ENCODE data around the gene RNU6-7. TPM values are rescaled to one million over a fixed set of nuclear protein-coding genes. Genes with fewer than 3 reads are reported as not detected.

RNU6-7 gene
- total RNA-seq, 1 donor from 2014 or later = not detected

DNA sequence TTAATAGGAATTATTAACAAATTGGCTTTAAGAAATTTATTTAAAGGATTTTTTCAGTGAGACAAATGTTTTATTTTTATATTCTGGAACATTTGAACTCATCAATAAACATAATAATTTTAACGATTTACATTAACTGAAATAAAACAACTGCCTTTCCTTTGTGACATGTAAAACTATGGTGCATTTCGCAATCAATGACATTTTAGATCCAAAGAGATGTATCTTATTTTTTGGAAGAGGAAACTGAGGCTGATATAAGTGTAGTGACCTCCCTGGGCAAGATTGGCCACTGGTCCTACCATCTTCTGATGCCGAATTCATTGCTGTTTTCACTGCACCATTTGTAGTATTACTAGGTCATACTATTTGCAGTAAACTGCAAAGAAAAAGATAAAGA lies 3.7 kb downstream of the RNU6-7 start:
- peaks cover 3% of the 10 kb centered on the region for H3K4me1 Mint-ChIP-seq (ENCODE audit: unreplicated experiment)
- TF ChIP-seq CTCF (conservative IDR thresholded peaks at IDR 0.05) = no peak
- peak overlapping the region; percentile 38 for H3K4me3 Mint-ChIP-seq

DNA sequence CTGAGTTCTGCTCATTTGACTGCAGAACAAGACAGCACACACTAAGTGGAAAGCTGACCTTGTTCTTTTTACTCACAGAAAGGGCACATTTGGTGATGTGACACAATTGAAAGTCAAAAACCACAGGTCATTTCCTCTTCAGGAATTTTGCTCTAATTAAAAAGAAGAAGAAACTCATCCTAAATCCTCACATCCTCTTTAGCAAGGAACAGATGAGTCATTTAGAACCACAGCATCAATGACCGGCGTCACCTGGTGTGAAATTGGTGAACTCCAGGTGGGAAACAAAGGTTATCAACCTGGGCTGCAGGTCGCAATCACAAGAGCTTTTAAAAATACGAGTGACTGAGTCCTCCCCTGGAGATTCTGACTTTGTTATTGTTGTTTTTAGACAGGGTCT lies 4.1 kb downstream of the RNU6-7 start:
- no peak overlapping the region for H3K27ac Mint-ChIP-seq
- no peaks in the 10 kb centered on the region for H3K9me3 Mint-ChIP-seq
- DNase-seq (ENCODE audit: extremely low spot score, unreplicated experiment) = no peak
- H3K4me3 Mint-ChIP-seq = peak overlapping the region; percentile 38
- no peaks in the 10 kb centered on the region for H3K36me3 Mint-ChIP-seq
- H3K4me1 Mint-ChIP-seq (ENCODE audit: unreplicated experiment) = peaks cover under 1% of the 10 kb centered on the region
- H3K27me3 Mint-ChIP-seq = peaks cover 8% of the 10 kb centered on the region
- TF ChIP-seq CTCF (conservative IDR thresholded peaks at IDR 0.05) = no peak

More for the DNA sequence above, 3.7 kb downstream of the RNU6-7 start:
- no peak overlapping the region for H3K27ac Mint-ChIP-seq
- DNase-seq (ENCODE audit: extremely low spot score, unreplicated experiment) = no peak
- no peaks in the 10 kb centered on the region for H3K36me3 Mint-ChIP-seq
- peaks cover 8% of the 10 kb centered on the region for H3K27me3 Mint-ChIP-seq
- no peaks in the 10 kb centered on the region for H3K9me3 Mint-ChIP-seq

- H3K4me1 Mint-ChIP-seq (ENCODE audit: unreplicated experiment) = no peaks in the 10 kb centered on the region
- H3K36me3 Mint-ChIP-seq = no peaks in the 10 kb centered on the region
- no peaks in the 10 kb centered on the region for H3K9me3 Mint-ChIP-seq
- no peak for TF ChIP-seq CTCF (conservative IDR thresholded peaks at IDR 0.05)
- H3K27ac Mint-ChIP-seq = peak overlapping the region; percentile 10
- H3K4me3 Mint-ChIP-seq = peak overlapping the region; percentile 33
- DNase-seq (ENCODE audit: extremely low spot score, unreplicated experiment) = no peak
- peaks cover 8% of the 10 kb centered on the region for H3K27me3 Mint-ChIP-seq
Measured at GRCh38 chr14:32206552-32206951, 4.7 kb downstream of the RNU6-7 start.

GRCh38 chr14:32208490-32208889 lies 6.6 kb downstream of the RNU6-7 start:
- TF ChIP-seq CTCF (conservative IDR thresholded peaks at IDR 0.05) = no peak
- Mint-ChIP-seq H3K9me3 (no peaks in the 10 kb centered on the region), H3K27ac (no peak overlapping the region)

GRCh38 chr14:32209471-32209870 lies 7.6 kb downstream of the RNU6-7 start:
- TF ChIP-seq CTCF (conservative IDR thresholded peaks at IDR 0.05) = no peak
- H3K9me3 Mint-ChIP-seq = no peaks in the 10 kb centered on the region
- no peaks in the 10 kb centered on the region for H3K4me1 Mint-ChIP-seq (ENCODE audit: unreplicated experiment)
- H3K27me3 Mint-ChIP-seq = peaks cover 5% of the 10 kb centered on the region
- H3K4me3 Mint-ChIP-seq = no peak overlapping the region
- no peaks in the 10 kb centered on the region for H3K36me3 Mint-ChIP-seq
- no peak overlapping the region for H3K27ac Mint-ChIP-seq
- DNase-seq (ENCODE audit: extremely low spot score, unreplicated experiment) = no peak

More at GRCh38 chr14:32208490-32208889, 6.6 kb downstream of the RNU6-7 start:
- no peak overlapping the region for H3K4me3 Mint-ChIP-seq
- DNase-seq (ENCODE audit: extremely low spot score, unreplicated experiment) = no peak
- no peaks in the 10 kb centered on the region for H3K36me3 Mint-ChIP-seq
- H3K27me3 Mint-ChIP-seq = peaks cover 5% of the 10 kb centered on the region
- no peaks in the 10 kb centered on the region for H3K4me1 Mint-ChIP-seq (ENCODE audit: unreplicated experiment)

DNA sequence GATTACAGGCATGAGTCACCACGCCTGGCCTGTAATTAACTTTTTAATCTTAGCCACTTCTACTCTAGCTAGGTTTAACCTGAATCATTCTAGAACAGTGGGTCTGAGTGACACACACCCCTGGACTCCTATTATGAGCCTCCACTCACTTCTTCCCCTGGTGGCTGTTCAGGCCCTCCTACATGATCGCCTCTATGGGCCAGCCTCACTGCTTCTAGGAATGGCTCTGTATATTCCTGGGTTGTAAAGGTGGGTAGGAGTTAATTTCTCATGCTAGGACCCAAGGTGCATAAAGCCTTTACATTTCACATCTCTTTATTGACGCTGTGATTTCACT lies 9.2 kb downstream of the RNU6-7 start:
- no peaks in the 10 kb centered on the region for H3K4me1 Mint-ChIP-seq (ENCODE audit: unreplicated experiment)
- H3K4me3 Mint-ChIP-seq = no peak overlapping the region
- no peaks in the 10 kb centered on the region for H3K36me3 Mint-ChIP-seq
- TF ChIP-seq CTCF (conservative IDR thresholded peaks at IDR 0.05) = no peak
- H3K27ac Mint-ChIP-seq = no peak overlapping the region
- no peak for DNase-seq (ENCODE audit: extremely low spot score, unreplicated experiment)
- H3K9me3 Mint-ChIP-seq = no peaks in the 10 kb centered on the region
- peaks cover 5% of the 10 kb centered on the region for H3K27me3 Mint-ChIP-seq

Data from type B pancreatic cell (in vitro differentiated cells).